Kidney capillary endothelial cell (primary cell): ENCODE data around the gene ENTPD8.
"Not testable (repeated sequence)": the region's sequence is repeated elsewhere in the genome, so short reads cannot be mapped to it uniquely, and the experiment has no call there.

ENCODE experiments used
- DNase-seq: peaks from one replicate; pipeline ENCODE4 v3.0.0-alpha.2; 2018; ENCODE audit warnings: low spot score

ENTPD8 gene

DNA sequence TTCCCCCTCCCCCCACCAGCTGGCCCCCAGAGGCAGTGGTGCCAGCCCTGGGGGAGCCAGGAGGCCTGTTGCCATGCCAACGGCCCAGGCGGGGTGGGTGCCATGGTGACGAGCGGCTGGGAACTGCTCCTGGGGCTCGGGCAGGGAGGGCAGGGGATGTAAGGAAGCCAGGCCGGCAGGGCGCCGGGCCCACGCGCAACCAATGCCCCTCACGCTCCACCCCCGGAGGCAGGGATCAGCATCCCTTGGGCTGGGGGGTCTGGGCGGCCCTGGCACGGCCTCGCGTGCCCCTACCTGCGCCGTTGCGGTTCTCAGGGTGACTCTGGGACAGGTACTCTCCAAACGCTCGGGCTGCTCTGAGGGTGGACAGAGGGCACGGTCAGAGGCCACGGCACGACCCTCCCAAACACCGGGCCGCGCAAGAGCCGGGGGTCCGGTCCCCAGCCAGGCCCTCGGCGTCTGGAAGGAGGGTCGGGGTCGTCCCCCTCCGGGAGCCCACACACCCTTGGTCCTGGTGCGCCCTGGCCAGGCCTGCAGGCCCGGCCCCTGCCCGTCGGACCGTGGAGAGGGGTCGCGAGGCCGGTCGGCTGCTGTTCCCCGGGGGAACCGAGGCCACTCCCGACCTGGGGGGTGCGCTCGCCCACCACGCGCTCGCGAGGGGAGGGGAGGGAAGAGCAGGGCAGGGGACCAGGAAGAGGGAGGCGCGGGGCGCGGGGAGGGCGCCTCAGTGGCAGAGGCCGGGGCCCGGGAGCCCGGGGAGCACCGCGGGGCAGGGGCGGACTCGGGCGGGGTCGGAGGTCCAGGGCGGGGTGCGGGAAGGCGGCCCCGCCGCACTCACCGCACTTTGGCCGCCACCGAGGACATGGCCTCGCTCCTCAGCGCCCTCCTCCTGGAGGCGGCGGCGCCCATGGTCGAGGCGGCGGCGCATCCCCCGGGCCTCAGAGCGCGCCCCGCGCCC lies 17.3 kb upstream of the ENTPD8 start:
- no peak for DNase-seq

DNA sequence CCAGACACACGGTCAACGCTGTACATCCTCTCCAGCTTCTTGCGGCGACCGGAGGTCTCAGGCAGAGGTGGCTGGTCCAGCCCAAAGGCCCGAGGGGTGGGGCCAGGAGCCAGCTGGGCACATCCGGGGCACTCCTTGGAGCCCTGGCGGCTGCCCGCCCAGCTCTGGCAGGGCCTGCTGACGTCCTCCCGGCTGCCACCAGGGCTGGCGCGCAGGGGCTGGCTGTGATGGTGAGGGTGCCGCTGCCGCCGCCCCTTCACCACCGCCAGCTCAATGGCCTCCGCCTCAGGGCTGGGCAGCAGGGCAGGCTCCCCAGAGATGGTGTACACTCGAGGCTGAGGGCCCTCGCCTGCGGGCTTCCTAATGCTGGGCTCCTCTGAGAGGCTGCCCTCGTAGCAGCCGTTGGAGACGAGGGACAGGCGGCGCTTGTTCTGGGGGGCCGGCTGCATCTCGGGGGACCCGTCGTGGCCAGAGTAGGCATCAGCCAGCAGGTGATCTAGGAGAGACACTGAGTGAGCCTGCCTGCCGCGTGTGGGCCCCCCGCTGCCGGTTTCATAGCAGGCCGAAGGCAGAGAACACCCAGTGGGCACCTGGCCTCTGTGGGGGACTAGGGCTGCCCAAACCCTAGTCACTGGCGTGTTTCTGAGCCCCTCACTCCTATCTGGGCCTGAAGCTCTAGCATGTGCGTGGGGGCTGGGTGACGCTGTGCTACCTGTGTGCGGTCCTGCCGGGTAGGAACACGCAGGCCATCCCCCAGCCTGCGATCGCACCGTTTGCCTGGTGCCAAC lies 16.4 kb upstream of the ENTPD8 start:
- DNase-seq = no peak

DNA sequence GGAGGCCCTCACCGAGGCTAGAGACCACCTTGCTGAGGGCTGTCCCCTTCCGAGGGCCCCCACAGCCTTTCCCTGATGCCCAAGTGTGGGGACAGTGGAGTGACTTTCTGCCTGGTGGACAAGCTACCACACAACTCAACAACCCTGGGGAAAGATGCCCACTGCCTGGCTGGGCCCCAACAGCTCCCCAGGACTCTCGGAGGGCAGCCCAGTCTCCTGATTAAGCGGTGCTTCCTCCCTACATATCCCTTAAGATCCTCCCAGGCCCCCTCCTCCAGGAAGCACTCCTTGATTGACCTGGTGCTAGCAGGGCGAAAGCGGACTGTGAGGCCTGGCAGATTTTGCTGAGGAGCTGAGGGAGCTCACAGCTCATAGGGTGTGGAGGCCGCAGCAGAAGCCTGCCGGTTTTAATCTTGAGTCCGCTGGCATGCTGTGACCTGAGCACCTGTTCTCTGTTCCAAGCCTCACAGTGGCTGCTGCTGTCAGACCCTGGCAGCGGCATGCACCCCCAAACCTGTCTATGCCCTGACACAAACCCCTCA lies 15.8 kb upstream of the ENTPD8 start:
- DNase-seq = no peak

DNA sequence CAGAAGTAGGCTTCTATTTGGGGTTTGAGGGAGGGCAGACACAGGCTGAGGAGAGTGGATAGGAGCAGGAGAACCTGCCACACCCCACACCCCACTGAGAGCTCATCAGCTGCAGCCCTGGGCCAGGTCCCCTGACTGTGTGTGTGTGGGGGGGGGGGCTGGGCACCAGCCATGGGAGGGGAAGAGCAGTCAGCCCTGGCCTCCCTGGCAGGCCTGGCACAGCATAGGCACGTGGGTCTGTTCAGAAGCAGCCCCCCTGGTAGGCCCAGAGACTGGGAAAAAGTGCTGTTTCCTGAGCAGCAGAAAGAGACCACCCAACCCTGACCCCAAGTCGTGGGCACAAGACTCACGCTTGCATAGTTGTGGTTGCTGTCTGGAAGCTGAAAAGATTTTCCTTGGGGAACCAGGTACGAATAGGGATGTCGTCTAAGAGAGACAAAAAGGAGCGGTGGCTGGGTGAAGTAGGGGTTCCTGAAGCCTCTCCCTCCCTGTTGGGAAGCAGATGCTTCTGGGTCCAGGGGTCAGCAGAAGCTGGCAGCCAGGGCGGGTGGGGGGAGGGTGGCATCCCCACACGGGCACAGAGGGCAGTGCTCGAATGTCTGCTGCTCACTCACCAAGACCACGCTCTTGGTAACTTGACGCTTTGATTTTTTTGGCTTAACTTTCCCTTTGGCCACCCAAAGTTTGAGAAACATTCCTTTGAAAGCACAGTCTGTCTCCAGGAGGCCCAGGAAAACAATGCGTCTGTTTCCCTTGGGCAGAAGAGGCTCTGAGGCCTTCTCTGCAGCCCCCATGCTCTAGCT lies 15.1 kb upstream of the ENTPD8 start:
- no peak for DNase-seq

DNA sequence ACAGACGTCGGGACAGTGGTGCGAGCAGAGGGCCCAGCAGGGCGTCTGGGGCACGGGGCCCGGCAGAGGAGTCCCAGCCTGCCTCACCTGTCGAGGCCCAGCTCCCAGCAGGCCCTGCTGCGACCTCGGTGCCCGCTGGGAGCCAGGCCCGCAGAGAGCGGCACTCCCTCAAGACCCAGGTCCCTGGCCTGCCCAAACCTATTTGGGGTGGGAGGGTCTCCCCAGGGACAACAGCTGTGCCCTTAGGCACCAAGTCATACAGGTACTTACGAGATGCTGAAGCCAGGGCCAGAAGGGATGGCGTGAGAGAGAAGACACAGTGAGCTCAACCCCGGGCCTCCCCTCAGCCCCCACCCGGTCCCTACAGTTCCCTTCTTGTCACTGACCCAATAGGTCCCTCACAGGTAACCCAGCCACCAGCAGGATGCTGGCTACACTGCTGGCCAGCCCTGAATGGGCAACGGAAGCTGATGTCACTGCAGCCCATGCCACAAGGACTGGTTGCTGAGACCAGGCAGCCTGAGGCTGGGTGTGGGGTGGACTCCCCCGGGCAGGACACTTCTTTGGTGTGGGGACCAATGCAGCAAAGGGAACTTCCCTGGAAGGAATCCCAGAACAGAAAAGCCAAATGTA lies 14.3 kb upstream of the ENTPD8 start:
- DNase-seq = no peak

DNA sequence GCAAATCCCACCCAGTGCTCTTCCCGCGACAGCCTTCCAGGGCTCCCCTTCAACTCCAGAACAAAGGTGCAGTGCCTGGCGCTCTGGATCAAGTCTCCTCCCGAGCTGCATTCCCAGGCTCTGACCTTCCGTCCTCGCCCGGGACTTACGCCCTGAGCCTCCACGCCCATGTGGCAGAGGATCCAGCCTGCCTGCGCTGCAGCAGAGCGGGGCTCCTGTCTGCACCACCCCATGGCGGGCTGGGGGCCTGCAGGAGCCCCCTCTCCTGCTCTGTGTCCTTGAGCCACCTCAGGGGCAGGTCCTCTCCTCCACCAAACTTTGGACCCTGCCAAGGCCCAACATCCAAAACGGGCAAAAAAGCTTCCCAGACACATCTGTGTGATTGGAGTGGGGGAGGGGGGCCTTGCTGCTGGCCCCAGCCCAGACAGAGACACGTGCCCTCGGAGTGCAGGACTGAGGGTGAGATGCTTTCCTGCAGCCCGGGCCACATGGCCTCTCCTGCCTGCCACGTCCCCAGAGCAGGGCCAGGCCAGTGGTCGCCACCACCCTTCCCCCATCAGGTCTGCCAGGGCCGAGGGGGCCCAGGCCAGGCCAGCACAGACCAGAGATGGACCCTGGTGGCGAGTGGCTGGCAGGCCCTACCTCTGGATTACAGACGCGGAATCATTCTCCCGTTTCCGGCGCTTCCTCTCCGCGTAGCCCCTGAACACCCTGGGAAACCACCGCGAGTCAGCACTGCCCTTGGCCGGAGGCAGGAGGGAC lies 13.6 kb upstream of the ENTPD8 start:
- no peak for DNase-seq

DNA sequence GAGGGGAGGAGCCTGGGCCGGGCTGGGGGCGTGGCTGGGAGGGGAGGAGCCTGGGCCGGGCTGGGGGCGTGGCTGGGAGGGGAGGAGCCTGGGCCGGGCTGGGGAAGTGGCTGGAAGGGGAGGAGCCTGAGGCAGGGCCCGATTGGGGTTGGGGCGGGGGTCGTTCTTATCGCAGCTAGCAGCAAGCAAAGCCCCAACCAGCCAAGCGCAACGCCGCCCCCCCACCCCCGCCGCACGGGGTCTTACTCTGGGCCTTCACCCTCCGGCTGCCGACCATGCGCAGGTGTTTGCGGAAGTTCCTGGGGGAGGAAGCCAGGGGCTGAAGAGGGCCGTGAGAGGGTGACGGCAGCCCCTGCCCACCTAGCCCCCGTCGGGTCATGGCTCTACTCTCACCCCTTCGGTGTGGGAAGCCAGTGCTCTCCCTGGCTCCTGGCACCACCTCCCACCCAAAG lies 13.0 kb upstream of the ENTPD8 start:
- no peak for DNase-seq

DNA sequence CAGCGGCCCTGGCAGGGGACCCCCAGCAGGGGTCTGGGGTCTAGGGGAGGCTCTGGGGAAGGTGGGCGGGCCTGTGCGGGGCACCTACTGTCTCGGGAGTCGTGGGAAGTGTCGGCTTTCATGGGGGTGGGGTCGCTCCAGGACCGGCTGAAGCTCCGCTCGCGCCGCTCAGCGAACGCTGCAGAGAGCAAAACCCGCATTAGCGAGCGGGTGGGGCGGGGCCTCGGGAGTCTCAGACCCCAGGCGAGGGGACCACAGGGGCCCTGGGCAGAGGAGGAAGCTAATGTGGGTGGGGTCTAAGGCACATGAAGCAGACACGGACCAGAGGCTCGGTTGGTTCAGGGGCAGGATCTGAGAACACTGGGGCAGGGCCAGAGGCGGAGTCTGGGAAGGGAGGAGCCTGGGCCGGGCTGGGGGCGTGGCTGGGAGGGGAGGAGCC lies 12.5 kb upstream of the ENTPD8 start:
- peak; percentile 48 for DNase-seq

DNA sequence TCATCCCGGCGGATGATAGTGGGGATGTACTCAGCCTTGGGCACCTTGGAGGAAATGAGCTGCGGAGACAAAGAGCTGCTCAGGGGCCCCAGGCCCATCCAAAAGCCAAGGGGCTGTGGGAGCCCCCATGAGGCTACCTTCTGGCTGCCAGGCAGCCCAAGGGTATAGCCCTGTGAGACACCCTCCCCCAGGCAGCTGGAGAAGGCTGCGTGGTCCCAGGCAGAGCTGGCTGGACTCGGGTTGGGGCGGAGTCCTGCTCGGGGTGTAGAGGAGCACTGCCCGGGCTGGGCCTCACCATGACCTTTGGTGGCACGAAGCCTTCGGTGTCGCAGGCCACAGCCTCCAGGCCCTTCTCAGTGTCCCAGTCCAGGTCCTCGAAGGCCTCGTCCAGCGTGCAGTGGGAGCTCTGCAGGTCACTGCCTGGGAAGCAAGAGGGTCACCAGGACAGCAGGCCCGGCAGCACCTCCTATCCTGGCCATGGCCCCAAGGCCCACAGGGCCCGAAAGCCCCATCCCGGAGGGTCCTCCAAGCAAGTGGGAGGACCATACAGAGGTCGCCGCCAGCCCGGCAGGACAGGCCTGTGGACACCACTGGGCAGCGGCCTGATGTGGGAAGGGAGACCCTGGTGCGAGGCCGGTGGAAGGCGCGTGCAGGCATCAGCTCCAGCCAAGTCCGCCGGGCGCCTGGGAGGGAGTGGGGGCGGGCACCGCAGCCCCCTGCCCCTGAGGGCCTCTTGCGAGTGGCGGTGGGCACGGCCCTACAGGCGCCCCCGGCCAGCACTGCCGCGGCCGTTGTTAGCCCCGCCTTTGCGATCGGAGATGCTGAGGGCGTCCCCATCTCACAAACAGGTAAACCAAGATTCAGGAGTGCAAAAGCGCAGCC lies 11.8 kb upstream of the ENTPD8 start:
- no peak for DNase-seq

DNA sequence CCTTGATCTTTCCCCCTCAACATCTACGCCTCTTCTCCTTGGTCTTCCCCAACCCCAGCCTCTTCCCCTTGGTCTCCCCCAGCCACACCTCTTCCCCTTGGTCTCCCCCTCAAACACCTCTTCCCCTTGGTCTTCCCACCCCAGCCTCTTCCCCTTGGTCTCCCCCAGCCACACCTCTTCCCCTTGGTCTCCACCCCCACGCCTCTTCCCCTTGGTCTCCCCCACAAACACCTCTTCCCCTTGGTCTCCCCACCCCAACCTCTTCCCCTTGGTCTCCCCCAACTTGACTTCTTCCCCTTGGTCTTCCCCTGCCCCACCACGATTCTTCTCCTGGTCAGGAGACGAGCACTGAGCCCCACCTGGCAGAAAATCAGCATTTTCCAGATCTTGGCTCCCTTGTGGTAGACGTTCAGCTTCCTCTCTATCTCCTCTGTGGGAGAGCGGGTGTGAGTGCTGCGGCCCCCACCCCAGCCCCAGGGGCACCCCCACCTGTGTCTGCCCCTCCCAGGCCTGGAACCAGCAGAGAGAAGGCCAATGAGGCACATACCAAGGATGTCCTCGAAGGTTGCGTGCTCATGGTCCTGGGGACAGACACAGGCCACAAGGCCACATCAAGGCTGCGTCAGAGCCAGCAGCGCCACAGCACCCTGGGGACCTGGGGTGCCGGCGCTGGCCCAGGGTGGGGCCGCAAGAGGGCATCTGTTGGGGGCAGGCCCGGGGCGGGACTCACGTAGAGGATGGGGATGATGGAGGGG lies 11.0 kb upstream of the ENTPD8 start:
- no peak for DNase-seq

DNA sequence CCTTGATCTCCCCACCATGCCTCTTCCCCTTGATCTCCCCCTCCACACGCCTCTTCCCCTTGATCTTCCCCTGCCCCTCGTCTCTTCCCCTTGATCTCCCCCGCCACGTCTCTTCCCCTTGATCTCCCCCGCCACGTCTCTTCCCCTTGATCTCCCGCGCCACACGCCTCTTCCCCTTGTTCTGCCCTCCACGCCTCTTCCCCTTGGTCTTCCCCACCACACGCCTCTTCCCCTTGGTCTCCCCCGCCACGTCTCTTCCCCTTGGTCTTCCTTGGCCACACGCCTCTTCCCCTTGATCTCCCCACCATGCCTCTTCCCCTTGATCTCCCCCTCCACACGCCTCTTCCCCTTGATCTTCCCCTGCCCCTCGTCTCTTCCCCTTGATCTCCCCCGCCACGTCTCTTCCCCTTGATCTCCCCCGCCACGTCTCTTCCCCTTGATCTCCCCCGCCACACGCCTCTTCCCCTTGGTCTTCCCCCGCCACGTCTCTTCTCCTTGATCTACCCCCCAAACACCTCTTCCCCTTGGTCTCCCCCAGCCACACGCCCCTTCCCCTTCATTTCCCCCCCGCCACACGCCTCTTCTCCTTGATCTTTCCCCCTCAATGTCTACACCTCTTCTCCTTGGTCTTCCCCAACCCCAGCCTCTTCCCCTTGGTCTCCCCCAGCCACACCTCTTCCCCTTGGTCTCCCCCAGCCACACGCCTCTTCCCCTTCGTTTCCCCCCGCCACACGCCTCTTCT lies 10.3 kb upstream of the ENTPD8 start:
- not testable (repeated sequence) for DNase-seq

DNA sequence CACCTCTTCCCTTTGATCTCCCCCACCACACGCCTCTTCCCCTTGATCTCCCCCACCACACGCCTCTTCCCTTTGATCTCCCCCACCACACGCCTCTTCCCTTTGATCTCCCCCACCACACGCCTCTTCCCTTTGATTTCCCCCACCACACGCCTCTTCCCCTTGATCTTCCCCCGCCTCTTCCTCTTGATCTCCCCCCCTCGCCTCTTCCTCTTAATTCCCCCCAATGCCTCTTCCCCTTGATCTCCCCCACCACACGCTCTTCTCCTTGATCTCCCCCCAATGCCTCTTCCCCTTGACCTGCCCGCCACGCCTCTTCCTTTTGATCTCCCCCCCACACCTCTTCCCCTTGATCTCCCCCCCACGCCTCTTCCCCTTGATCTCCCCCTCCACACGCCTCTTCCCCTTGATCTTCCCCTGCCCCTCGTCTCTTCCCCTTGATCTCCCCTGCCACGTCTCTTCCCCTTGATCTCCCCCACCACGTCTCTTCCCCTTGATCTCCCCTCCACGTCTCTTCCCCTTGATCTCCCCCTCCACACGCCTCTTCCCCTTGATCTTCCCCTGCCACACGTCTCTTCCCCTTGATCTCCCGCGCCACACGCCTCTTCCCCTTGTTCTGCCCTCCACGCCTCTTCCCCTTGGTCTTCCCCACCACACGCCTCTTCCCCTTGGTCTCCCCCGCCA lies 9.5 kb upstream of the ENTPD8 start:
- not testable (repeated sequence) for DNase-seq

DNA sequence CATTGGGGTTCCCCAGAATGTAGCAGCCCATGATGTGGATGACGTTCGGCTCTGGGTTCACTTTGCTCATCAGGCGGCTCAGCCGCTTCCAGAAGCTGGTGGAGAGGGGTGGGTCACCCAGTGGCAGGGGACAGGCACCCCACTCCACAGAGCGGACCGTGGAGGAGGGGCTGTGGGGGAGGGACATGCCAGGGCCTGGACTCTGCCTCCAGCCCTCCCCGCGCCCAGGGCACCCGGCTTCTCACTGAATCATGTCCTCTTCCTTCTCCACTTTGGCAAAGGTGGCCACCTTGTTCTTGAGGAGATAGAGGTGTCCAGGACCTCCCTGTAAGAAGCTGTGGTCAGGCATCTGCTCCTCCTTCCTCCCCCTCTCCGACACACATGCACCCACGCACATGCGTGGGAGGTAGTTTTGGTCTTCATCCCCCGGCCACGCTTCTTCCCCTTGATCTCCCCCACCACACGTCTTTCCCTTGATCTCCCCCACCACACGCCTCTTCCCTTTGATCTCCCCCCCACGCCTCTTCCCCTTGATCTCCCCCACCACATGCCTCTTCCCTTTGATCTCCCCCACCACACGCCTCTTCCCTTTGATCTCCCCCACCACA lies 8.9 kb upstream of the ENTPD8 start:
- no peak for DNase-seq

DNA sequence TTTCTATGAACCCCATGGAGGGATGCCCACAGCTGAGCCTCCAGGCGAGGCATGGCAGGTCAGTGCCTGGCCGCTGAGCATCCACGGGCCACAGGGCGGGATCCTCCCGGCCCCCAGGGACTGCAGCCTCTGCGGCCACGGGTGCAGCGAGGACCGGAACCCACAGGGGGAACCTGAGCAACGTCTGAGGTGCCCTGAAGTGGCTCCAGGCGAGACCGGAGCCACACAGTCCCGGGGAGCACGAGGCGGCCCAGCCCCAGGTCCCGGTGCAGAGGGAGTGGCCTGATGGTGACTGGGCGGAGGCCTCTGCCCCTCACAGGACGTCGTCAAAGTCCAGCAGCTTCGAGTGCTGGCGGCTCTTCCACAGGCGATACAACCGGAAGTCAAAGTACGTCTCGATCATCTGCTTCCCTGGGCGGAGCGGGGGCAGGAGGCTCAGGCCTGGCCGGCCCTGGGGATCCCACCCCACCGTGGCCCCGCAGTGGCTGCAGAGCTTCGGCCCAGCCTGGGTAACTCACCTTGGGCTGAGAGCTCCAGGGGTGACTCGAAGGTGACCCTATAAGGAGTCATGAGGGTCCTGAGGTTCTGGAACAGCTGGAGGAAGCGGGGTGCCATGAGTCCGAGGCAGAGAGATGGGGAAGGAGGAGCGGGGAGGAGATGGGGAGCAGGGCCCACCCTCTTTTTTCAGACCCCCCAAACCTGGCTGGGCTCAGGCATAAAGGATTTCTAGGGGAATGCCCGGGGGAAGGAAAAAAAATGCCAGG lies 8.1 kb upstream of the ENTPD8 start:
- no peak for DNase-seq

DNA sequence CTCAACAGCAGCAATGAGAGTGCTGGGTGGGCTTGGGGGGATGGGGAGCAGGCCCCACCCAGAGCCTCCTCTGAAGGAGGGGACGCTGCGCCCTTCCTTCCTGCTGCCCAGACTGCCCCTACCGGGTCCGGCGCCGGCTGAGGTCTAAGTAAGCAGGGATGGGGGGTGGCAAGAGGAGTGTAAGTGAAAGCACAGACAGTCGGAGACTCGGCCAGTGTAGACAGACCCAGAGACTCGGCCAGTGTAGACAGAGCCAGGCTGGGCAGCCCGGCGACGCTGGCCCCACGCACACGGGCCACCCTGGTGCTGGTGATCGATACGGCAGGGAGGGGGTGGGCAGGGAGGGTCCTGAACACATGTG lies 7.4 kb upstream of the ENTPD8 start:
- DNase-seq = no peak
